Measurements from ENCODE around the gene SMU1. TPM values are rescaled to one million over a fixed set of nuclear protein-coding genes. Genes with fewer than 3 reads are reported as not detected.
A peak's percentile ranks its signal among the peaks of the same experiment; 100 is the strongest.

SMU1 gene
- total and polyA plus RNA-seq, 2 donors (not counting 3 experiments of a cell fraction or from before 2014, with no cell fraction given) = 8.5 to 21.7 TPM

DNA sequence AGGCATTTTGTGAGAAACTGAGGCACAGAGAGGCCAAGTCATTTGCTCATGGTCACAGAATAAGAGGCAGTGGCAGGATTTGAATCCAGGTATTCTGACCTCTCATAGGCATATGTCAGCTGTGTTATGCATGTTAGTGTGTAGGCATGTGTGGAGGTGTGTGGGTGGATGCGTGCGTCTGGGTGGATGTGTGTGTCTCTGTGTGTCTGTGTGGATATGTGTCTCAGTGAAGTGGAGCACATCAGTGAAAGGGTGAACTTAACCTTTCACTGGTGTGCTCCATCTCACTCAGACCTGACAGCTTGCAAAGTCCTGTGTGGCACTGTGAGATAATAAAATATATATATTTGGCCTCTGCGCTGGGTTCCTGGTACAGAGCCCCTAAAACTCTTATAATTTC is 32.0 kb upstream of the SMU1 start:
- Histone ChIP-seq H3K79me2 (ENCODE audit: control insufficient read depth, insufficient read depth, low read length) (no peaks in the 10 kb centered on the region), H2AFZ (ENCODE audit: low read depth, low read length) (no peak overlapping the region), H3K9me1 (replicated peaks; ENCODE audit: control insufficient read depth, extremely low read depth, insufficient read depth, low read length) (no peaks in the 10 kb centered on the region), H3K9ac (replicated peaks; ENCODE audit: extremely low read depth, insufficient read depth, low read length) (no peak overlapping the region), H4K20me1 (replicated peaks; ENCODE audit: control insufficient read depth, extremely low read depth, insufficient read depth, low read length) (no peaks in the 10 kb centered on the region), H3K9me3 (replicated peaks; ENCODE audit: control insufficient read depth, insufficient read depth, low read length) (no peaks in the 10 kb centered on the region), H3K4me1 (ENCODE audit: control insufficient read depth, extremely low read depth, insufficient read depth, low read length) (peaks cover 22% of the 10 kb centered on the region), H3K4me2 (ENCODE audit: insufficient read depth, low read length) (no peak overlapping the region), H3K4me3 (replicated peaks in 1 of 3; ENCODE audit: insufficient read depth in 1 of 3, low read depth in 1 of 3, low read length in 3 of 3) (no peak overlapping the region), H3K27ac (ENCODE audit: insufficient read depth, low read depth, low read length) (no peak overlapping the region), H3K27me3 (ENCODE audit: control insufficient read depth in 2 of 2, insufficient read depth in 2 of 2, low read length in 2 of 2) (no peaks in the 10 kb centered on the region), H3K36me3 (ENCODE audit: control insufficient read depth in 2 of 2, extremely low read depth in 1 of 2, insufficient read depth in 2 of 2, low read length in 2 of 2) (peaks cover 0 to 9% of the 10 kb centered on the region in 2 experiments)
- intact Hi-C loops (cut with micrococcal nuclease) (no loop called here), dilution Hi-C loops (cut with MboI; ENCODE audit: extremely low pct_ligation_motif_present, low sequenced_read_pairs) (no loop called here)
- POLR2A ChIA-PET = no interaction called here
- DNase-seq (ENCODE audit: low read depth, low spot score) (no peak), FAIRE-seq (no peak)
- no TSS peak for BruUV-seq (replicated peaks)
- CTCF ChIA-PET = interaction anchor here (0.8 to 2.0 kb wide), 2 partner anchors 43 to 117 kb away, joined by 3 to 9 read pairs; no protein-coding TSS in a partner anchor
- no peak for TF ChIP-seq GATA2 (IDR thresholded peaks at IDR 0.05; ENCODE audit: insufficient read depth, insufficient read length, low read depth, low read length)
- TF ChIP-seq FOS (IDR thresholded peaks at IDR 0.05; ENCODE audit: borderline replicate concordance, insufficient read depth, low read length) = no peak
- TF ChIP-seq MYC (IDR thresholded peaks at IDR 0.05; ENCODE audit: low read depth, low read length) = no peak
- no peak for TF ChIP-seq JUN (IDR thresholded peaks at IDR 0.05; ENCODE audit: borderline replicate concordance, insufficient read depth, insufficient read length, low read depth)

DNA sequence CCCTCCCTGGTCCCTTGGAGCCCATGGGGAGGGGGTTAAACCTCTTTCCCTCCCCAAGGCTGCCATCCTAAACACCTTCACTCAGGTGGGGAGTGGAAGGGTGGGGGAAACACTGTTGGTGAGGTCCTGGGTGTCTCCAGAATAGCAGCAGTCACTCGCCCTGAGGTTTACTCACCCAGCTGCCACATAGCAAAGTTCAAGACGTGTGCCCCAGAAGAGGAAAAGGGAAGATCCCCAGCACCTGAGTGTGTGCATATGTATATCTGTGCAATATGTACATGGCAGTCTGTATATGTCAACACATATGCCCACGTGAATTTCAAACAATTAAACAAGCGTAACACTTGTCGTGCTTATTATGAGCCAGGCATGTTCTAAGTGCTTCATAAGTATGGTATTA is 31.3 kb upstream of the SMU1 start:
- Histone ChIP-seq H3K9ac (replicated peaks; ENCODE audit: extremely low read depth, insufficient read depth, low read length) (peak overlapping the region; percentile 70), H4K20me1 (replicated peaks; ENCODE audit: control insufficient read depth, extremely low read depth, insufficient read depth, low read length) (no peaks in the 10 kb centered on the region), H3K27ac (ENCODE audit: insufficient read depth, low read depth, low read length) (peak overlapping the region; percentile 87), H3K9me3 (replicated peaks; ENCODE audit: control insufficient read depth, insufficient read depth, low read length) (no peaks in the 10 kb centered on the region), H3K79me2 (ENCODE audit: control insufficient read depth, insufficient read depth, low read length) (no peaks in the 10 kb centered on the region), H3K4me3 (replicated peaks in 1 of 3; ENCODE audit: insufficient read depth in 1 of 3, low read depth in 1 of 3, low read length in 3 of 3) (no peak overlapping the region), H2AFZ (ENCODE audit: low read depth, low read length) (peak overlapping the region; percentile 69), H3K36me3 (ENCODE audit: control insufficient read depth in 2 of 2, extremely low read depth in 1 of 2, insufficient read depth in 2 of 2, low read length in 2 of 2) (peaks cover 0 to 6% of the 10 kb centered on the region in 2 experiments), H3K4me2 (ENCODE audit: insufficient read depth, low read length) (no peak overlapping the region), H3K27me3 (ENCODE audit: control insufficient read depth in 2 of 2, insufficient read depth in 2 of 2, low read length in 2 of 2) (no peaks in the 10 kb centered on the region), H3K9me1 (replicated peaks; ENCODE audit: control insufficient read depth, extremely low read depth, insufficient read depth, low read length) (no peaks in the 10 kb centered on the region), H3K4me1 (ENCODE audit: control insufficient read depth, extremely low read depth, insufficient read depth, low read length) (peaks cover 22% of the 10 kb centered on the region)
- no peak for DNase-seq (ENCODE audit: low read depth, low spot score)
- no TSS peak for BruUV-seq (replicated peaks)
- peak; percentile 21 for FAIRE-seq
- POLR2A ChIA-PET = no interaction called here
- dilution Hi-C loops (cut with MboI; ENCODE audit: extremely low pct_ligation_motif_present, low sequenced_read_pairs) = no loop called here
- TF ChIP-seq GATA2 (IDR thresholded peaks at IDR 0.05; ENCODE audit: insufficient read depth, insufficient read length, low read depth, low read length) (no peak), MYC (IDR thresholded peaks at IDR 0.05; ENCODE audit: low read depth, low read length) (no peak)
- CTCF ChIA-PET = no interaction called here
- intact Hi-C loops (cut with micrococcal nuclease) = loop anchor here (1.0 kb wide), 3 partner anchors 25 to 60 kb away; partner anchors contain the start of gene B4GALT1

All from endothelial cell of umbilical vein (primary cell).